Spleen (tissue), 11 donors: ENCODE measurements around the gene TBC1D22A. TPM values are rescaled to one million over a fixed set of nuclear protein-coding genes. Genes with fewer than 3 reads are reported as not detected.

Experiments
- DNase-seq: peaks from one replicate; pipeline ENCODE4 v3.0.0-alpha.2; 2020
- H3K27ac ChIP-seq, 8 donors: fragments of 200-600 bp; sonication (generic) in 7 of 8; 1 replicate in 4 of 8; 2 replicates in 4 of 8; pipeline versions ENCODE4 v1.5.0 to v1.8.0; 2016 to 2021; ENCODE audit warnings: inconsistent platforms in 4 of 8, mild to moderate bottlenecking in 4 of 8, moderate library complexity in 1 of 8
- H3K27me3 ChIP-seq, 7 donors: fragments of 200-600 bp; sonication (generic) in 6 of 7; replicated peaks in 1 of 7; 1 replicate in 4 of 7; 2 replicates in 3 of 7; pipeline versions ENCODE4 v1.5.0 to v1.8.0; 2016 to 2021; ENCODE audit warnings: inconsistent platforms in 3 of 7, mild to moderate bottlenecking in 1 of 7
- H3K36me3 ChIP-seq, 6 donors: fragments of 200-600 bp; sonication (generic) in 5 of 6; 1 replicate in 4 of 6; 2 replicates in 2 of 6; pipeline versions ENCODE4 v1.5.0 to v1.8.0; 2016 to 2021; ENCODE audit warnings: inconsistent platforms in 2 of 6
- H3K4me1 ChIP-seq, 6 donors: fragments of 200-600 bp; sonication (generic) in 5 of 6; 1 replicate in 3 of 6; 2 replicates in 3 of 6; pipeline versions ENCODE4 v1.5.0 to v1.8.0; 2016 to 2021; ENCODE audit warnings: inconsistent platforms in 3 of 6
- H3K4me3 ChIP-seq, 8 donors: fragments of 200-600 bp; sonication (generic) in 7 of 8; 1 replicate in 4 of 8; 2 replicates in 4 of 8; pipeline versions ENCODE4 v1.5.0 to v1.8.0; 2016 to 2021; ENCODE audit warnings: inconsistent platforms in 4 of 8, mild to moderate bottlenecking in 4 of 8, moderate library complexity in 2 of 8
- H3K9me3 ChIP-seq, 8 donors: fragments of 200-600 bp; sonication (generic) in 7 of 8; 1 replicate in 4 of 8; 2 replicates in 4 of 8; pipeline versions ENCODE4 v1.5.0 to v1.8.0; 2016 to 2021; ENCODE audit warnings: inconsistent platforms in 4 of 8
- CTCF ChIP-seq, 11 experiments: fragments of 200-600 bp in 7 of 11; fragments of 450-650 bp in 4 of 11; sonication (generic) in 4 of 11; IDR thresholded peaks in 8 of 11; conservative IDR thresholded peaks in 3 of 11; 1 replicate in 7 of 11; 2 replicates in 4 of 11; pipeline versions ENCODE4 v1.4.0 to v1.8.0; 2016 to 2021; ENCODE audit warnings: antibody characterized with exemption in 11 of 11, inconsistent platforms in 4 of 11, mild to moderate bottlenecking in 1 of 11
- POLR2A ChIP-seq, 3 donors: fragments of 450-650 bp; IDR thresholded peaks; one replicate each; pipeline ENCODE4 v1.5.1; 2017; ENCODE audit warnings: antibody characterized with exemption in 3 of 3, mild to moderate bottlenecking in 1 of 3
- POLR2AphosphoS5 ChIP-seq, 3 donors: sonication (generic); formaldehyde crosslinking; IDR thresholded peaks; one replicate each; pipeline ENCODE4 v1.5.1; 2017; ENCODE audit warnings: antibody characterized with exemption in 3 of 3
- WGBS, 5 donors: extraction: QIAGEN DNeasy Blood & Tissue Kit in 3 of 5; methylation state at CpG; one replicate each; pipeline versions ENCODE4 v1.1.5 to v1.1.7; 2013 to 2018; 5-methylcytosine and 5-hydroxymethylcytosine counted together
- intact Hi-C: fragments of 100-400 bp; cut with DNase I; formaldehyde crosslinking; loops from one replicate; pipeline ENCODE4 v1.15.0; 2023; ENCODE audit warnings: low total_unique reads
- polyA plus RNA-seq, 3 donors: library from polyadenylated mRNA; stranded (reverse); fragments of 200-250 nt; gene quantifications; one replicate each; pipeline ENCODE4 v1.2.1, GENCODE V29; 2013
- total RNA-seq, 7 donors: library from RNA; depleted of rRNA in 3 of 7; stranded (reverse); fragments of >200 nt in 3 of 7; fragmentation: NEBNext Ultra II Directional in 4 of 7; extraction: Animal tissue kit (Norgen Biotek cat#: 25700) in 4 of 7; gene quantifications; one replicate each; pipeline versions ENCODE4 v1.1.0 to v1.2.1, GENCODE V29; 2016 to 2021
- donor health status: healthy with polysubstance abuse.
- donor health status: DM: no; HTN: no; CAD: no; lungs with moderate emphysema.
- donor health status: DM: no; HTN: no; CAD: no.
- donor health status: Bipolar disorder and iron deficiency.
- donor health status: healthy.
- donor health status: DM: no; HTN: no; CAD: no.
- donor health status: DM: yes; HTN: yes; CAD: no.

TBC1D22A gene
- total and polyA plus RNA-seq, 10 donors, result 17.2 to 66.9 (median 49.6) TPM

- intact Hi-C loops, result no loop called here
- no peak for DNase-seq
- H3K27me3 ChIP-seq, result no peaks in the 10 kb centered on the region
- no peaks in the 10 kb centered on the region for H3K9me3 ChIP-seq
- H3K4me1 ChIP-seq, result peaks cover 0 to 13% (median 2%) of the 10 kb centered on the region in 6 donors
- no peak overlapping the region for H3K4me3 ChIP-seq
- no peak for TF ChIP-seq POLR2AphosphoS5 (IDR thresholded peaks at IDR 0.05)
- TF ChIP-seq POLR2A (IDR thresholded peaks at IDR 0.05), result no peak
- TF ChIP-seq CTCF (IDR thresholded peaks at IDR 0.05 in 8 of 11, conservative IDR thresholded peaks at IDR 0.05 in 3 of 11), result no peak
- peaks cover 0 to 52% (median 0%) of the 10 kb centered on the region in 6 donors for H3K36me3 ChIP-seq
- WGBS, 5 donors, result 66 to 76% (median 68%) methylated on average over 7 of the region's 7 CpGs
- no peak overlapping the region for H3K27ac ChIP-seq
Measured at GRCh38 chr22:46879083-46879482, 116.6 kb downstream of the TBC1D22A start.

- intact Hi-C loops, result no loop called here
- Histone ChIP-seq H3K9me3 (no peaks in the 10 kb centered on the region), H3K36me3 (peaks cover 0 to 77% (median 5%) of the 10 kb centered on the region in 6 donors), H3K27ac (no peak overlapping the region), H3K27me3 (no peaks in the 10 kb centered on the region), H3K4me3 (no peak overlapping the region), H3K4me1 (peaks cover 0 to 13% (median 2%) of the 10 kb centered on the region in 6 donors)
- 94 to 97% (median 95%) methylated on average over 10 to 11 of the region's 11 CpGs for WGBS, 5 donors
- DNase-seq, result no peak
- TF ChIP-seq POLR2A (IDR thresholded peaks at IDR 0.05) (no peak), POLR2AphosphoS5 (IDR thresholded peaks at IDR 0.05) (peak in 1 of 3 donors; percentile 4), CTCF (IDR thresholded peaks at IDR 0.05 in 8 of 11, conservative IDR thresholded peaks at IDR 0.05 in 3 of 11) (no peak)
Measured at GRCh38 chr22:46881373-46882118, 119.1 kb downstream of the TBC1D22A start.

GRCh38 chr22:46883092-46883910 lies 120.9 kb downstream of the TBC1D22A start:
- no peak overlapping the region for H3K4me3 ChIP-seq
- intact Hi-C loops, result no loop called here
- H3K27me3 ChIP-seq, result no peaks in the 10 kb centered on the region
- no peak for DNase-seq
- 77 to 81% (median 78%) methylated on average over 12 of the region's 12 CpGs for WGBS, 5 donors
- H3K27ac ChIP-seq, result no peak overlapping the region
- no peak for TF ChIP-seq POLR2A (IDR thresholded peaks at IDR 0.05)
- TF ChIP-seq CTCF (IDR thresholded peaks at IDR 0.05 in 8 of 11, conservative IDR thresholded peaks at IDR 0.05 in 3 of 11), result no peak
- no peak for TF ChIP-seq POLR2AphosphoS5 (IDR thresholded peaks at IDR 0.05)
- no peaks in the 10 kb centered on the region for H3K9me3 ChIP-seq
- peaks cover 0 to 94% (median 10%) of the 10 kb centered on the region in 6 donors for H3K36me3 ChIP-seq
- peaks cover 0 to 12% (median 2%) of the 10 kb centered on the region in 6 donors for H3K4me1 ChIP-seq

- 87 to 97% (median 92%) methylated on average over 6 to 8 of the region's 8 CpGs for WGBS, 5 donors
- peaks cover 0 to 93% (median 12%) of the 10 kb centered on the region in 6 donors for H3K36me3 ChIP-seq
- intact Hi-C loops, result no loop called here
- H3K27me3 ChIP-seq, result no peaks in the 10 kb centered on the region
- no peaks in the 10 kb centered on the region for H3K9me3 ChIP-seq
- H3K27ac ChIP-seq, result no peak overlapping the region
- peaks cover 0 to 1% (median 0%) of the 10 kb centered on the region in 6 donors for H3K4me1 ChIP-seq
- no peak for TF ChIP-seq POLR2A (IDR thresholded peaks at IDR 0.05)
- TF ChIP-seq POLR2AphosphoS5 (IDR thresholded peaks at IDR 0.05), result peak in 1 of 3 donors; percentile 30
- no peak for DNase-seq
- no peak overlapping the region for H3K4me3 ChIP-seq
Measured at GRCh38 chr22:46884365-46884764, 121.9 kb downstream of the TBC1D22A start.
